Smooth muscle cell (in vitro differentiated cells): ENCODE data around the gene COPE. TPM values are rescaled to one million over a fixed set of nuclear protein-coding genes. Genes with fewer than 3 reads are reported as not detected.

Source experiments
- DNase-seq: peaks from one replicate; lab custom pipeline; 2025; ENCODE audit not compliant: unreplicated experiment; lab: John Stamatoyannopoulos, UW
- H2AFZ ChIP-seq: fragments of 200-600 bp; sonication (generic); 2 replicates; pipeline ENCODE4 v1.6.0; 2016; ENCODE audit warnings: antibody characterized with exemption, low read depth, mild to moderate bottlenecking
- H3F3A ChIP-seq: fragments of 200-600 bp; sonication (generic); 2 replicates; pipeline ENCODE4 v1.6.0; 2017; ENCODE audit warnings: antibody characterized with exemption, low read depth
- H3K27ac ChIP-seq: fragments of 200-600 bp; sonication (generic); 2 replicates; pipeline ENCODE4 v1.5.1; 2016; ENCODE audit warnings: low read depth, mild to moderate bottlenecking
- H3K27me3 ChIP-seq: fragments of 200-600 bp; sonication (generic); 2 replicates; pipeline ENCODE4 v1.6.1; 2016; ENCODE audit warnings: low read depth, mild to moderate bottlenecking
- H3K36me3 ChIP-seq: fragments of 200-600 bp; sonication (generic); 2 replicates; pipeline ENCODE4 v1.5.1; 2016; ENCODE audit warnings: low read depth
- H3K4me1 ChIP-seq: fragments of 200-600 bp; sonication (generic); 2 replicates; pipeline ENCODE4 v1.5.1; 2016; ENCODE audit warnings: low read depth
- H3K4me2 ChIP-seq: fragments of 200-600 bp; sonication (generic); 2 replicates; pipeline ENCODE4 v1.6.0; 2016; ENCODE audit warnings: mild to moderate bottlenecking
- H3K4me3 ChIP-seq: fragments of 200-600 bp; sonication (generic); 2 replicates; pipeline ENCODE4 v1.5.1; 2016; ENCODE audit warnings: mild to moderate bottlenecking
- H3K79me2 ChIP-seq: fragments of 200-600 bp; sonication (generic); 2 replicates; pipeline ENCODE4 v1.6.0; 2016; ENCODE audit warnings: low read depth, mild to moderate bottlenecking
- H3K9ac ChIP-seq: fragments of 200-600 bp; sonication (generic); 2 replicates; pipeline ENCODE4 v1.6.0; 2016; ENCODE audit warnings: low read depth
- H3K9me3 ChIP-seq: fragments of 200-600 bp; sonication (generic); replicated peaks from 2 replicates; pipeline ENCODE4 v1.5.1; 2016; ENCODE audit warnings: low read depth
- H4K20me1 ChIP-seq: fragments of 200-600 bp; sonication (generic); 2 replicates; pipeline ENCODE4 v1.6.0; 2016; ENCODE audit warnings: low read depth
- WGBS: methylation state at CpG from one replicate; pipeline ENCODE4 v1.1.7; 2016; ENCODE audit warnings: low lambda C conversion rate; 5-methylcytosine and 5-hydroxymethylcytosine counted together
- polyA plus RNA-seq: library from polyadenylated mRNA; unstranded; fragments of >200 nt; fragmentation: Nextera tagmentation; extraction: Ambion mirVana; gene quantifications from 2 replicates; pipeline ENCODE4 v1.2.1, GENCODE V29; 2016
- total RNA-seq: library from RNA; depleted of rRNA; stranded (reverse); fragments of >200 nt; gene quantifications from 2 replicates; pipeline ENCODE4 v1.2.3, GENCODE V29; 2014
- TF ChIP-seq, protein P1 (sequence below): fragments of 200-600 bp; sonication (generic); IDR thresholded peaks from 2 replicates; pipeline ENCODE4 v1.5.1; 2017; ENCODE audit warnings: borderline replicate concordance, mild to moderate bottlenecking, antibody characterized with exemption; ENCODE audit not compliant: insufficient read depth, poor library complexity, severe bottlenecking

COPE gene
- 187 and 236 TPM in 2 replicates for total RNA-seq
- 452 and 497 TPM in 2 replicates for polyA plus RNA-seq

DNA sequence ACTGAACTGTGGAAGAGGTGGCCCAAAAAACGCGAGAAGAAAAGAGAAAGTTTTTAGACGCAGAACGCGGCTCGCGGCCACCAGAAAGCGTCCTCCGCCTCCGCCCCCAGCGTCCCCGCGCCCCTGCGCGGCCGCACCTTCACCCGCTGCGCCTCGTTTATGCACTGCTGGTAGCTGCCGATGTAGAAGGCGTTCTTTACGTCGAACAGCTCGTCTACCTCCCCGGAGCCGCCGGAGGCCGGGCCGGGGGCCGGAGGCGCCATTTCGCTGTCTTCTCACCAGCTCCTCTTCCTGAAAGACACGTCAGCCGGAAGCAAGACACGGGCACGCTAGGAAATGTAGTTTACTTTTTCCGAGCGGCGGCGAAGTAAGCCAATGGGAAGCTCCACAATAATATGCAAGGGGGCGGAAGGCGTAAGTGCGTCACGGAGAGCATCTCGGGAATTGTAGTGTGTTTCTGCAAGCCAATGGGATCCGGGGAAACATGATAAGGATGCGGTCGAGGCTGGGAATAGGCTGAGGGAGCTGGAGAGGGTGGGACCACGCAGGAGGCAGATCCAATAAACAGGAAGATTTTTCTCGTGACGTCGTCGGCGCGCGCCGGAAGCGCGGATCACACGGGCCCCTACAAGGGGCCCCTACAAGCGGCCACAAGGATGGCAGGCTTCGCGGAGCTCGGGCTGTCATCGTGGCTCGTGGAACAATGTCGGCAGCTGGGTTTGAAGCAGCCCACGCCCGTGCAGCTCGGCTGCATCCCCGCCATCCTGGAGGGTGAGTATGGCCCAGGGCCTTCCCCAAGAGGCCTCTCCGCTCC is at the start of gene COPE, which contains the start of gene DDX49:
Gene COPE (minus strand): TSS at position 302 of the 814 bp plus-strand sequence. CDS start 39 bp downstream, at position 263.
Gene DDX49 (plus strand): TSS at position 630 of the 814 bp plus-strand sequence. CDS start 27 bp downstream, at position 657.
- peak within 1 kb of the TSS; percentile 100 for H3K4me2 ChIP-seq
- H3K4me3 ChIP-seq: peak within 1 kb of the TSS; percentile 100
- under 1% methylated on average over 71 of the region's 72 CpGs for WGBS
- peak within 1 kb of the TSS; percentile 99 for H3K27ac ChIP-seq
- peak; percentile 85 for DNase-seq
- H2AFZ ChIP-seq: peak within 1 kb of the TSS; percentile 92
- H3F3A ChIP-seq: no peaks in the 10 kb centered on the region
- no peaks in the 10 kb centered on the region for H3K36me3 ChIP-seq
- peaks cover 27% of the 10 kb centered on the region for H4K20me1 ChIP-seq
- H3K4me1 ChIP-seq: peaks cover 7% of the 10 kb centered on the region
- no peaks in the 10 kb centered on the region for H3K9me3 ChIP-seq
- H3K27me3 ChIP-seq: no peaks in the 10 kb centered on the region
- H3K9ac ChIP-seq: peak within 1 kb of the TSS; percentile 100
- TF ChIP-seq, protein P1, sequence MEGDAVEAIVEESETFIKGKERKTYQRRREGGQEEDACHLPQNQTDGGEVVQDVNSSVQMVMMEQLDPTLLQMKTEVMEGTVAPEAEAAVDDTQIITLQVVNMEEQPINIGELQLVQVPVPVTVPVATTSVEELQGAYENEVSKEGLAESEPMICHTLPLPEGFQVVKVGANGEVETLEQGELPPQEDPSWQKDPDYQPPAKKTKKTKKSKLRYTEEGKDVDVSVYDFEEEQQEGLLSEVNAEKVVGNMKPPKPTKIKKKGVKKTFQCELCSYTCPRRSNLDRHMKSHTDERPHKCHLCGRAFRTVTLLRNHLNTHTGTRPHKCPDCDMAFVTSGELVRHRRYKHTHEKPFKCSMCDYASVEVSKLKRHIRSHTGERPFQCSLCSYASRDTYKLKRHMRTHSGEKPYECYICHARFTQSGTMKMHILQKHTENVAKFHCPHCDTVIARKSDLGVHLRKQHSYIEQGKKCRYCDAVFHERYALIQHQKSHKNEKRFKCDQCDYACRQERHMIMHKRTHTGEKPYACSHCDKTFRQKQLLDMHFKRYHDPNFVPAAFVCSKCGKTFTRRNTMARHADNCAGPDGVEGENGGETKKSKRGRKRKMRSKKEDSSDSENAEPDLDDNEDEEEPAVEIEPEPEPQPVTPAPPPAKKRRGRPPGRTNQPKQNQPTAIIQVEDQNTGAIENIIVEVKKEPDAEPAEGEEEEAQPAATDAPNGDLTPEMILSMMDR: no peak
- peaks cover 63% of the 10 kb centered on the region for H3K79me2 ChIP-seq

DNA sequence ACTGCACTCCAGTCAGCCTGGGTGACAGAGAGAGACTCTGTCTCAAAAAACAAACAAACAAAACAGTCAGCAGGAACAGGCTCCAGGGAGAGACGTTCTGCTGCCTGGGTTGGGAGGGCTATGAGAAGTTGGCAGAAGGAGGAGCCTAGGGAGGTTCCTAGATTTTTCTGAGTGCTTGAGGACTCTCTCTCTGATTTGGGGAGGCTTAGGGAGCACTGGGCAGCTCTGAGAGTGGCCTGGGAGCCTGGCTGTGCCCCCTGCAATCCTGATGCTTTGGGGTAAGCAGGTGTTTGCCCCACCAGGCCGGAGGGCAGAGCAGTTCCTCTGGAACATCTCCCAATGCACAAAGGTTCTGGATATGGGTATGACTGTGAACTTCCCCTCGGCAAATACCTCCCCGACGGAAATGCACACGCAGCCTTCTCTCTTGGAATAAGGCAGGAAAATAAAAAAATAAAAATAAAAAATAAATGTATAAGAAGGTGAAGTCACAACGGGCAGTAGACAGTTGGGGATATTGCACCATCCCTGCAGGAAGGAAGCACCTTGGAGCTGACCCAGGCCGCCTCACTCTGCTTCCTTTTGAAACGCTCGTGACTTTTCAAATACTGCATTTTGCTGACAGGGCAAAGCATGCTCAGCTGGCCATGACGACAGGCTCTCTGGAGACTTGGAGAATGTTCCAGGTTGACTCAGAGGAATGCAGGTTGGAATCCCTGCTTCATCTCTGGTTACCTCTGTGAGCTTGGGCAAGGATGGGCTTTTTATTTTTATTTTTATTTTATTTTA is 48.4 kb upstream of the COPE start:
- H3K4me2 ChIP-seq: no peak overlapping the region
- DNase-seq: no peak
- no peak overlapping the region for H3K27ac ChIP-seq
- WGBS: 82% methylated on average over 11 of the region's 11 CpGs
- H3F3A ChIP-seq: no peaks in the 10 kb centered on the region
- peaks cover 2% of the 10 kb centered on the region for H3K27me3 ChIP-seq
- H3K9ac ChIP-seq: no peak overlapping the region
- H3K79me2 ChIP-seq: no peaks in the 10 kb centered on the region
- H3K4me3 ChIP-seq: no peak overlapping the region
- TF ChIP-seq, protein P1: no peak
- H4K20me1 ChIP-seq: no peaks in the 10 kb centered on the region
- H3K9me3 ChIP-seq: no peaks in the 10 kb centered on the region
- H3K36me3 ChIP-seq: no peaks in the 10 kb centered on the region
- H2AFZ ChIP-seq: no peak overlapping the region
- H3K4me1 ChIP-seq: no peaks in the 10 kb centered on the region

DNA sequence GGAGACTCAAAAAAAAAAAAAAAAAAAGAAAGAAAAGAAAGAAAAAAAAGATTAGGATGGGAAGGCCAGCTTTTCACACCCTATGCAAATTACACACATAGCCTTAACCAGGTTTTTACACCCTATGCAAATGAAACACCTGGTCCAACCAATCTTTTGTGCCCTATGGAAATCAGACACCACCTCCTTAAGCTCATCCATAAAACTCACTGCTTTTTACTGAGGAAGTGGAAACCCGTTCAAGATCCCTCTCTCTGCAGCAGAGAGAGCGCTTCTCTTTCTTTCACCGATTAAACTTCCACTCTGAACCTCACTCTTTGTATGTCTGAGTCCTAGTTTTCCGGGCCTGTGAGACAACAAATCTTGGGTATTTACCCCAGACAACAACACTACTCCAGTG is 47.1 kb upstream of the COPE start:
- no peak overlapping the region for H3K27ac ChIP-seq
- no peaks in the 10 kb centered on the region for H3K9me3 ChIP-seq
- H3K4me3 ChIP-seq: no peak overlapping the region
- H3K9ac ChIP-seq: no peak overlapping the region
- no peak overlapping the region for H2AFZ ChIP-seq
- 71% methylated on average over 4 of the region's 4 CpGs for WGBS
- H4K20me1 ChIP-seq: no peaks in the 10 kb centered on the region
- no peak for DNase-seq
- H3K4me1 ChIP-seq: no peaks in the 10 kb centered on the region
- no peaks in the 10 kb centered on the region for H3K79me2 ChIP-seq
- H3K27me3 ChIP-seq: peaks cover 14% of the 10 kb centered on the region
- H3K36me3 ChIP-seq: no peaks in the 10 kb centered on the region
- H3F3A ChIP-seq: no peaks in the 10 kb centered on the region
- H3K4me2 ChIP-seq: no peak overlapping the region
- TF ChIP-seq, protein P1: no peak
